ENCODE measurements around the gene SORBS2.

SORBS2 gene

GRCh38 chr4:185651137-185651677, 160.8 kb downstream of the SORBS2 start (continued):
- TF ChIP-seq POU6F1 (CRISPR knock-in tag; IDR thresholded peaks at IDR 0.05; ENCODE audit: borderline replicate concordance, low read depth) (no peak), ISL1 (CRISPR knock-in tag; IDR thresholded peaks at IDR 0.05) (no peak), TCF4 (CRISPR knock-in tag; IDR thresholded peaks at IDR 0.05; ENCODE audit: borderline replicate concordance) (no peak)

GRCh38 chr4:185648631-185649030, 163.4 kb downstream of the SORBS2 start:
- no peak for TF ChIP-seq ZNF8 (CRISPR knock-in tag; IDR thresholded peaks at IDR 0.05)
- no peak for ATAC-seq

- ATAC-seq = no peak
- TF ChIP-seq ESRRG (CRISPR knock-in tag; IDR thresholded peaks at IDR 0.05) = no peak
- TF ChIP-seq GLIS3 (CRISPR knock-in tag; IDR thresholded peaks at IDR 0.05) = no peak
- TF ChIP-seq POU6F1 (CRISPR knock-in tag; IDR thresholded peaks at IDR 0.05; ENCODE audit: borderline replicate concordance, low read depth) = no peak
- TF ChIP-seq TCF4 (CRISPR knock-in tag; IDR thresholded peaks at IDR 0.05; ENCODE audit: borderline replicate concordance) = no peak
- no peak for TF ChIP-seq TSHZ2 (CRISPR knock-in tag; IDR thresholded peaks at IDR 0.05)
- no peak for TF ChIP-seq OSR1 (CRISPR knock-in tag; IDR thresholded peaks at IDR 0.05)
- TF ChIP-seq CREB5 (CRISPR knock-in tag; IDR thresholded peaks at IDR 0.05; ENCODE audit: low read depth) = no peak
- TF ChIP-seq CSRNP3 (CRISPR knock-in tag; IDR thresholded peaks at IDR 0.05) = no peak
- no peak for TF ChIP-seq RARB (CRISPR knock-in tag; IDR thresholded peaks at IDR 0.05)
- no peak for TF ChIP-seq PATZ1 (CRISPR knock-in tag; IDR thresholded peaks at IDR 0.05; ENCODE audit: borderline replicate concordance)
- TF ChIP-seq ZFP30 (CRISPR knock-in tag; IDR thresholded peaks at IDR 0.05) = no peak
- no peak for TF ChIP-seq ARNTL (CRISPR knock-in tag; IDR thresholded peaks at IDR 0.05; ENCODE audit: borderline replicate concordance, low read depth)
- TF ChIP-seq ZC3H10 (CRISPR knock-in tag; IDR thresholded peaks at IDR 0.05) = no peak
- TF ChIP-seq ZNF70 (CRISPR knock-in tag; IDR thresholded peaks at IDR 0.05) = no peak
- TF ChIP-seq BACH2 (CRISPR knock-in tag; IDR thresholded peaks at IDR 0.05; ENCODE audit: borderline replicate concordance) = no peak
- TF ChIP-seq ZNF565 (CRISPR knock-in tag; conservative IDR thresholded peaks at IDR 0.05; ENCODE audit: low read depth) = no peak
- TF ChIP-seq SNAI2 (CRISPR knock-in tag; IDR thresholded peaks at IDR 0.05) = no peak
- TF ChIP-seq ZFP3 (CRISPR knock-in tag; IDR thresholded peaks at IDR 0.05) = no peak
These were observed 166.6 kb downstream of the SORBS2 start for GRCh38 chr4:185645403-185645802.

Data from SK-N-SH treated with all-trans-retinoic acid at 6 μM for 48 hours (cell line).